ENCODE data around the gene BLOC1S2. TPM values are rescaled to one million over a fixed set of nuclear protein-coding genes. Genes with fewer than 3 reads are reported as not detected.

Gene BLOC1S2
- total and polyA plus RNA-seq, 2 of the 8 experiments (the other 6 are each of a cell fraction or from before 2014, with no cell fraction given): 25.1 to 50.6 TPM

DNA sequence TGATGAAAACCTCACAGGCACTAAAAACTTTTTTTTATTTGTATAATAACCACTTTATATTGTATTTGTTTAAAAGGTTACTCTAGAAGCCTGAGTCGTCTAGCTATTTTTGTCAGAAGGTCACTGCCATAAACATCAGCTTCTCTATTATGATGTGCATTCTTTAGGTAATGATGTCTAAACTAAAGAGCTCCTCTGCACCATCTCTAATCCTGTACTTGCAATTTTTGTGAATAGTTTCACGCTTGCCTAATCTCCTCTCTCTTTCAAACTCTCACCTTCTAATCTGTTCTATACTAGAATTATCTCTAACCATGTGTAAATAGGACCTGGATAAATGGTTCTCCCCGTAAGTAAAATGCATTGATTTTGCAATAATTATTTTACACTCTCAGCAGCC lies 46.6 kb downstream of the BLOC1S2 start (continued):
- TF ChIP-seq, protein P1, sequence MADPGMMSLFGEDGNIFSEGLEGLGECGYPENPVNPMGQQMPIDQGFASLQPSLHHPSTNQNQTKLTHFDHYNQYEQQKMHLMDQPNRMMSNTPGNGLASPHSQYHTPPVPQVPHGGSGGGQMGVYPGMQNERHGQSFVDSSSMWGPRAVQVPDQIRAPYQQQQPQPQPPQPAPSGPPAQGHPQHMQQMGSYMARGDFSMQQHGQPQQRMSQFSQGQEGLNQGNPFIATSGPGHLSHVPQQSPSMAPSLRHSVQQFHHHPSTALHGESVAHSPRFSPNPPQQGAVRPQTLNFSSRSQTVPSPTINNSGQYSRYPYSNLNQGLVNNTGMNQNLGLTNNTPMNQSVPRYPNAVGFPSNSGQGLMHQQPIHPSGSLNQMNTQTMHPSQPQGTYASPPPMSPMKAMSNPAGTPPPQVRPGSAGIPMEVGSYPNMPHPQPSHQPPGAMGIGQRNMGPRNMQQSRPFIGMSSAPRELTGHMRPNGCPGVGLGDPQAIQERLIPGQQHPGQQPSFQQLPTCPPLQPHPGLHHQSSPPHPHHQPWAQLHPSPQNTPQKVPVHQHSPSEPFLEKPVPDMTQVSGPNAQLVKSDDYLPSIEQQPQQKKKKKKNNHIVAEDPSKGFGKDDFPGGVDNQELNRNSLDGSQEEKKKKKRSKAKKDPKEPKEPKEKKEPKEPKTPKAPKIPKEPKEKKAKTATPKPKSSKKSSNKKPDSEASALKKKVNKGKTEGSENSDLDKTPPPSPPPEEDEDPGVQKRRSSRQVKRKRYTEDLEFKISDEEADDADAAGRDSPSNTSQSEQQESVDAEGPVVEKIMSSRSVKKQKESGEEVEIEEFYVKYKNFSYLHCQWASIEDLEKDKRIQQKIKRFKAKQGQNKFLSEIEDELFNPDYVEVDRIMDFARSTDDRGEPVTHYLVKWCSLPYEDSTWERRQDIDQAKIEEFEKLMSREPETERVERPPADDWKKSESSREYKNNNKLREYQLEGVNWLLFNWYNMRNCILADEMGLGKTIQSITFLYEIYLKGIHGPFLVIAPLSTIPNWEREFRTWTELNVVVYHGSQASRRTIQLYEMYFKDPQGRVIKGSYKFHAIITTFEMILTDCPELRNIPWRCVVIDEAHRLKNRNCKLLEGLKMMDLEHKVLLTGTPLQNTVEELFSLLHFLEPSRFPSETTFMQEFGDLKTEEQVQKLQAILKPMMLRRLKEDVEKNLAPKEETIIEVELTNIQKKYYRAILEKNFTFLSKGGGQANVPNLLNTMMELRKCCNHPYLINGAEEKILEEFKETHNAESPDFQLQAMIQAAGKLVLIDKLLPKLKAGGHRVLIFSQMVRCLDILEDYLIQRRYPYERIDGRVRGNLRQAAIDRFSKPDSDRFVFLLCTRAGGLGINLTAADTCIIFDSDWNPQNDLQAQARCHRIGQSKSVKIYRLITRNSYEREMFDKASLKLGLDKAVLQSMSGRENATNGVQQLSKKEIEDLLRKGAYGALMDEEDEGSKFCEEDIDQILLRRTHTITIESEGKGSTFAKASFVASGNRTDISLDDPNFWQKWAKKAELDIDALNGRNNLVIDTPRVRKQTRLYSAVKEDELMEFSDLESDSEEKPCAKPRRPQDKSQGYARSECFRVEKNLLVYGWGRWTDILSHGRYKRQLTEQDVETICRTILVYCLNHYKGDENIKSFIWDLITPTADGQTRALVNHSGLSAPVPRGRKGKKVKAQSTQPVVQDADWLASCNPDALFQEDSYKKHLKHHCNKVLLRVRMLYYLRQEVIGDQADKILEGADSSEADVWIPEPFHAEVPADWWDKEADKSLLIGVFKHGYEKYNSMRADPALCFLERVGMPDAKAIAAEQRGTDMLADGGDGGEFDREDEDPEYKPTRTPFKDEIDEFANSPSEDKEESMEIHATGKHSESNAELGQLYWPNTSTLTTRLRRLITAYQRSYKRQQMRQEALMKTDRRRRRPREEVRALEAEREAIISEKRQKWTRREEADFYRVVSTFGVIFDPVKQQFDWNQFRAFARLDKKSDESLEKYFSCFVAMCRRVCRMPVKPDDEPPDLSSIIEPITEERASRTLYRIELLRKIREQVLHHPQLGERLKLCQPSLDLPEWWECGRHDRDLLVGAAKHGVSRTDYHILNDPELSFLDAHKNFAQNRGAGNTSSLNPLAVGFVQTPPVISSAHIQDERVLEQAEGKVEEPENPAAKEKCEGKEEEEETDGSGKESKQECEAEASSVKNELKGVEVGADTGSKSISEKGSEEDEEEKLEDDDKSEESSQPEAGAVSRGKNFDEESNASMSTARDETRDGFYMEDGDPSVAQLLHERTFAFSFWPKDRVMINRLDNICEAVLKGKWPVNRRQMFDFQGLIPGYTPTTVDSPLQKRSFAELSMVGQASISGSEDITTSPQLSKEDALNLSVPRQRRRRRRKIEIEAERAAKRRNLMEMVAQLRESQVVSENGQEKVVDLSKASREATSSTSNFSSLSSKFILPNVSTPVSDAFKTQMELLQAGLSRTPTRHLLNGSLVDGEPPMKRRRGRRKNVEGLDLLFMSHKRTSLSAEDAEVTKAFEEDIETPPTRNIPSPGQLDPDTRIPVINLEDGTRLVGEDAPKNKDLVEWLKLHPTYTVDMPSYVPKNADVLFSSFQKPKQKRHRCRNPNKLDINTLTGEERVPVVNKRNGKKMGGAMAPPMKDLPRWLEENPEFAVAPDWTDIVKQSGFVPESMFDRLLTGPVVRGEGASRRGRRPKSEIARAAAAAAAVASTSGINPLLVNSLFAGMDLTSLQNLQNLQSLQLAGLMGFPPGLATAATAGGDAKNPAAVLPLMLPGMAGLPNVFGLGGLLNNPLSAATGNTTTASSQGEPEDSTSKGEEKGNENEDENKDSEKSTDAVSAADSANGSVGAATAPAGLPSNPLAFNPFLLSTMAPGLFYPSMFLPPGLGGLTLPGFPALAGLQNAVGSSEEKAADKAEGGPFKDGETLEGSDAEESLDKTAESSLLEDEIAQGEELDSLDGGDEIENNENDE (IDR thresholded peaks at IDR 0.05; ENCODE audit: insufficient replicate concordance, low read length): no peak
- no peak for TF ChIP-seq EZH2 (IDR thresholded peaks at IDR 0.05; ENCODE audit: low read depth, low read length, severe bottlenecking)
- no peak for TF ChIP-seq SUZ12 (IDR thresholded peaks at IDR 0.05; ENCODE audit: low read length)
- no peak for TF ChIP-seq SIX5 (IDR thresholded peaks at IDR 0.05; ENCODE audit: low read depth, low read length)
- no peak for TF ChIP-seq CHD2 (IDR thresholded peaks at IDR 0.05; ENCODE audit: low read length)
- TF ChIP-seq CEBPB (IDR thresholded peaks at IDR 0.05; ENCODE audit: low read depth, low read length): no peak
- no peak for TF ChIP-seq BACH1 (IDR thresholded peaks at IDR 0.05; ENCODE audit: low read length)
- TF ChIP-seq, protein P2, sequence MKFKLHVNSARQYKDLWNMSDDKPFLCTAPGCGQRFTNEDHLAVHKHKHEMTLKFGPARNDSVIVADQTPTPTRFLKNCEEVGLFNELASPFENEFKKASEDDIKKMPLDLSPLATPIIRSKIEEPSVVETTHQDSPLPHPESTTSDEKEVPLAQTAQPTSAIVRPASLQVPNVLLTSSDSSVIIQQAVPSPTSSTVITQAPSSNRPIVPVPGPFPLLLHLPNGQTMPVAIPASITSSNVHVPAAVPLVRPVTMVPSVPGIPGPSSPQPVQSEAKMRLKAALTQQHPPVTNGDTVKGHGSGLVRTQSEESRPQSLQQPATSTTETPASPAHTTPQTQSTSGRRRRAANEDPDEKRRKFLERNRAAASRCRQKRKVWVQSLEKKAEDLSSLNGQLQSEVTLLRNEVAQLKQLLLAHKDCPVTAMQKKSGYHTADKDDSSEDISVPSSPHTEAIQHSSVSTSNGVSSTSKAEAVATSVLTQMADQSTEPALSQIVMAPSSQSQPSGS (IDR thresholded peaks at IDR 0.05; ENCODE audit: low read length): no peak
